HG02870 (cell line): Measurements from ENCODE around the gene AATK.
"Not testable (repeated sequence)": the region's sequence is repeated elsewhere in the genome, so short reads cannot be mapped to it uniquely, and the experiment has no call there.

Experiments used
- ATAC-seq: cut with Tn5 transposase; IDR thresholded peaks from one replicate; pipeline ENCODE4 v1.9.1; 2021; ENCODE audit warnings: mild to moderate bottlenecking, moderate library complexity; ENCODE audit not compliant: unreplicated experiment

Gene AATK

GRCh38 chr17:81094509-81095382 is 71.3 kb downstream of the AATK start:
- no peak for ATAC-seq

DNA sequence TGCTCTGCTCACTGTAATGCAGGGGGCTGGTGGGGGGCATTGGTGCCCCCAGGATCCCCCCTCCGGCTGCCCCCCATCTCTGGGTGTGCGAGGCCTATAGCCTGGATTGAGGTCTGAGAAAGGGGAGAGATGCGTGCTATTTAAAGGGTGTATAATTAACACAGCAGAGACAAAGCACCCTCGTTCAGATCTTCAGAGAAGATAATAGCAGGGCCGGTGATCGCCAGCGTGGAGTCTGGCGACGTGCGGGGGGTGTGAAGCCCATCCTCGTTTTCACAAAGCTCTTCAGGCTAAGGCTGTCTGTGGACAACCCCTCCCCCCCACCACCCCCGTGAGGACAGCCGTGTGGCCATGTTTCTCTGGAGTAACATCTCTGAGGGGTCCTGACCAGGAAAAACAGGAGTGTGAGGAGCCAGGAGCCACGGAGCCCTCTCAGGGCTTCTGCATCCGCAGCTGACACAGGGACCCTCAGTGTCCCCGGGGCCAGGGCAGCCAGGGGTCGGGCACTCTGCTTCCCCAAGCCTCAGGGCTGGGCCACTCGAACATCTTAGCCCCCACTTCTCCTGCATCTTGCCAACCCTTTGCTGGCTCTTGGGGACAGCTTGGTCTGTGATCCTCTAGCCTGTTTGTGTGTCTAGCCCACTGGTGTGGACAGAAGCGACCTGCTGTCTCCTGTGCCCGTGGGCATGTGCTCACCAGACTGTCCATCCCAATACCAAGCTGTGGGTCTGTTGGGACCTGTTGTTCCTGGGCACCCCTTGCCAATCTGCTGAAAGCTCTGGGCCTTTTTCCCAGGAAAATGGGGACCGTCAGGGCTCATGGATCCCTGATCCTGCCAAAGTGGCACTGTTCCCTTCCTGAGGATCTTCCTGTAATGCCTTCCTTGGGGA is 72.2 kb downstream of the AATK start:
- no peak for ATAC-seq

- ATAC-seq: no peak
Observed at GRCh38 chr17:81092518-81093095, 73.4 kb downstream of the AATK start.

DNA sequence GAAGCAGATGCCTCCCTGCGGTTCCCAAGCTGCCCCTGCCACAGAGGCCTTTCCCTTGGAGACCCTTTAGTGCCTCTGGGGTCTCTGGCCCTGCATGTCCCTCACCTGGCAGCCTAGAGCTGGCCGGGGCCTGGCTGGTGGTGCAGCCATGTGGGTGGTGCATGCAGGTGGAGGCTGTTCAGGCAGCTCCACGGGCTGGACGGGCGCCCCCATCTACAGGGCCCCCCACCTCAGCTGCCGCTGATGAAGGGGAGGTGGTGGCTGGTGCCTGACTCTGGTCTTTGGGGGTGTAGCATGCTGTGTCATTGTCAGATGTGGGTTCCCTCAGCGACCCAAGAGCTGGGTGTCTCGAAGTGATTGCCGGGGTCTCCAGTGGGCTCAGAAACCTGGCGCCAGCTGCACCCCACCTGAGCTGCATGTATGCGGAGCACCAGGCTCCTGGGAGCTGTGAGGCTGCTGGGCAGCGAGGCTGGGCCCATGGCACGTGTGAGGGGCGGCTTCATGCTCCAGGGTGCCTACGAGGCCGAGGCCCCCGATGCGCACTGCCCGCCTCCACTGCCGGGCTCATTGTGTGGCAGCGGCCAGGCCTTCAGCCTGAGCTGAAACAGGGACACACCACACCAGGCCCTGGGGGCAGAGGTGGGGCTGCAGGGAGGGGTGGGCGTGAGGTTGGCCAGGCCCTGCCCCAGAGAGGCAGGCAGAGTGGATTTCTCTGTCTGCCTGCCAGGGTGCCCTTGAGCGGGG is 74.1 kb downstream of the AATK start:
- no peak for ATAC-seq

GRCh38 chr17:81091154-81091553 is 74.9 kb downstream of the AATK start:
- no peak for ATAC-seq

DNA sequence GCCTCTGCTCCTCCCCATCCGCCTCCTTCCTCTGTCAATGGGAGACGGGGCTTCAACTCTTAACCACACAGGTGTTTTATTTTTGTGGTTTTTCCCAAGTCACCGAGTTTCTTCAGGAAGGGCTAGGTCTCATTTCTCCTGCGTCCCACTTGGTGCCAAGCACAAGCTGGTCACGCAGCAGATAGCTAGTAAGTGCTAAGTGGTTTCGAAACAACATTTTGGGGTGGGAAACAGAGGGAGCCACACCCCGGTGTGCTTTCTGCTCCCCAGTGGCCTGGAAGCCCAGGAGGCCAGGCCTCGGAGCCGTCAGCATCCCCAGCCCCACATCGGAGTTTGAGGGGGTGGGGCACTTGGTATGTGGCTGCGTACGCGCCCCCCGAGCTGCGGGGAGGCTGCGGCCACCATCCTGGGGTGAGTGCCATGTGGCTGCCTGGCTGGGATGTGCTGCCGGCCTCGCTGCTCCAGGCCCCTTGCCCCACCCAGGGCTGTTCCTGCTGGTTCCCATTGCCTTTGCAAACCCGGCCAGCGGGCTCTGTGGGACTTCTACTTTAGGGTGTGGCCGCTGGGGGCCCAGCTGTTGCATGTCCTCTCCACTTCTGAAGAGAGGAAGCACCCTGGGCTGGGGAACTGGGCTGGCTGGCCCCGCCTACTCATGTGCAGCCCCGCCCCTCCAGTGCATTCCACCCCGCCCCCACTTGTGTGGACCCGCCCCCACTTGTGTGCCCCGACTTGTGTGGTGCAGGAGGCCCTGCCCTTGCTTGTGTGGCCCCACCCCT is 75.5 kb downstream of the AATK start:
- ATAC-seq: no peak

DNA sequence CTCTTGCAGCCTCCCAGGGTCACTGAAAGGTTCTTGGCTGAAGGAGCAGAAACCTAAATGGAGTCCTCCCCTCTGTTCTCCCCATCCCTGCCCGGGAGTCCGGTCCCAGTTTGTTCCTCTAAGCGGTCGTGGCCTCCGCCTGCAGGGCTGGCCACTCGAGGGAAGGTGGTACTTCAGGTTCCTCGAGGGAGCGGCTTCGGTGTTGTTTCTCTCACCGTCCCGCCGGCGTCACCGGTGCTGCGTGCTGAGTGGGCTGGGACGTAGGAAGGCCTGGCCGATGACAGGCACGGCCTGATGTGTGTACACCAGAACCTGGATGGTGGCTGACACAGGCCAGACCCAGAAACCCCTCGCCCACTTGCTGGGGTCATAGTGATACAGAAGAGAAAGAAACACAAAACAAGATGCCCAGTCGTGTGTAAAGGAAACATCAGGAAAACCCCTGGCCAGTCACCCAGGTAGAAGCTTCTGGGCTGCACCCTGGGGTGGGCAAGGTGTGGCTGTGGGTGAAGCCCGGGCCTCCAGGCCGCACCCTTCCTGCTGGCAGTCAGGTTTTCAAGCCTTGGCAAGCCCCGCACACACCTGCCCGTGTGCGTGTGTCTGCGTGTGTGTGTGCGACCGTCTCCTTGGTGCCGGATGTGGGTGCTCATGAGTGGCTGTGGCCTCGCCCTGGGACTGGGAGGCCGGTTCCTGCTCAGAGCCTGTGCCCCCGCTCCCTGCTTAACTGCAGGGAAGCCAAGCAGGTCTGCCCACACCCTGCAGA is 79.1 kb downstream of the AATK start:
- ATAC-seq: no peak

DNA sequence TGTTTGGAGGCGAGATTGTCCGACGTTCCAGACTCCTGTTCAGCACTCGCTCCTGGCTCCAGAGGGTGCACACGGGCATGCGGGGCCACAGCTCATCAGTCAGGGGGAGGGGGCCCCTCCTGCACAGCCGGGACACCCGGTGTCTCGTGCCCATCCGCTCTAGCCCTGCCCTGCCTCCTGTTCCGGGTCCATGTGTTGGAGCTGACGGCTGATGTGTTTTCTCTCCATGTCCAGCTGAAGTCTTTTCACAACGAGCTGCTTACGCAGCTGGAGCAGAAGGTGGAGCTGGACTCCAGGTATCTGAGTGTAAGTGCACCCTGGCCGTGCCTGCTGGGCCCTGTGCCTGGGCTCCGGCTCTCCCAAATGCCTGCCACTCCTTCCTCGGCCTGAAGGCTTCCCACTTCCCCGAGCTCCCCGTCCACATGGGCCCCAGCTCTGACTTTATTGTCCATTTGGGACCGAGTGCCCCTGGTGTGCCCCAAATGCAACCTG is 80.6 kb downstream of the AATK start:
- no peak for ATAC-seq

GRCh38 chr17:81084680-81085419 is 81.2 kb downstream of the AATK start:
- no peak for ATAC-seq

DNA sequence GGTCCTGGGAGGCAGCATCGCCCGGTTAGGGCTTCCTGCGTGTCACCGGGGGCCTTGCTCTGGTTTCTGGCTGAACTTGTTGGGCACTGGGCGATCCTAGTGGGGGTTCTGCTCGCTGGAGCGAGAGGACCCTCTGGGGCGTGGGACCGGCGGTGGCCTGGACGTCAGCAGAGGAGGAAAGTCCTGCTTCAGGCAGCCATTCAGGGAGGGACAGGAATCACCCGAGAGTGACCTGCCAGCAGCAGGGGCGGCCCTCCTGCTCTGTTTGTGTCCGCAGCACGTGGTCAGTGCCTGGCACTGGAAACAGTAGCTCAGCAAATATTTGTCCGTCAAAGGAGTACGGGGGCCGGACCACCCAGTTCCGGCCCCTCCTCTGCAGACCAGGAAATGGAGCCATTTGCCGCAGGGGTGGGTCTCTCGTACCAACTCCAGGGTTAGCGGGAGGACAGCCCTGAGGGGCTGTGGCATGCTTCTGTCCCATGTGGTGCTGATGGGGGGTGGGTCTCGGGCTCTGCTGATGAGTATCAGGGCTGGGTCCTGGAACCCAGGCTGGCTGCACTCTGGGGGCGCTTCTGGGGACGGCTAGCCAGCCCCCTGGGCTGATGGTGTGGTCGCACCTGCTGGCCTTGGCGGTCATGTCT is 82.8 kb downstream of the AATK start:
- ATAC-seq: no peak

DNA sequence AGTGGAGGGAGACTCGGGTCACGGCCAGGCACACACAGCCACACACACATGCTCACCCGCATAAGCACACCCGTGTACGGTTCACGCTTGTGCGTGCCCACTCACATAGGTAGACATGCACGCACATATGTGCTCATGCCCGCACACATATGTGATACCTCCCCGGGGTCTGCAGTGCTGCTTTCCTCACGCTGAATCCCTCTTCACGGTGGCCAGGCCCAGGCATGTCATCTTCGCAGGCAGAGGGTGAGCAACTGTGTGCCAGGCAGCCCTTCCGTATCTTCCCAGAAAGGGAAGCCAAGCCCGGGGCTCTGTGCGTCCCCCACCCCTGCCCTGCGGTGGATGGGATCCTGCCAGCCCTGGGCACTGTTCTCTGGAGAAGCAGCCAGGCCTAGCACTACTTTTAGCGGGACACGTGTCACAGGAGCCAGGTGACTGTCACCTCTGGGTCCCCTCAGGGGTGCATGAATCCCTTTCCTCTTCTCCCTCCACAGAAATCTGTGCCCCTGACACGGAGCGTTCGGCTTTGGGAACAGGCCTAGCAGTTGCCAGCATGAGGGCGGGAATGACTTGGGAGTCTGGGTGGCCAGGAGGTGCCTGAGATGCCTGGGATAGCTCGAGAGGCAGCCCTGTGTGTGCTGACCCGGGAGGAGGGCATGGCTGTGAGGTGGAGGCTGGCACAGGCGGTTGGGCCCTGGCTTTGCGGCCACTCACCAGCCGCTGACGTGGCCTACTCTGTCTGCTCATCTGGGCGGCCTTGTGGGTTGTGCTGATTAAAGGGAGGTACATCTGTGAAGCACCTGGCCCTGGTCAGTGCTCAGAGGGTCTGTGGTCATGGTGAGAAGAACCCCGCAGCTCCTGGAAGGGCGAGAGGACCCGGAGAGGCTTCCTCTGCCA is 83.6 kb downstream of the AATK start:
- no peak for ATAC-seq

DNA sequence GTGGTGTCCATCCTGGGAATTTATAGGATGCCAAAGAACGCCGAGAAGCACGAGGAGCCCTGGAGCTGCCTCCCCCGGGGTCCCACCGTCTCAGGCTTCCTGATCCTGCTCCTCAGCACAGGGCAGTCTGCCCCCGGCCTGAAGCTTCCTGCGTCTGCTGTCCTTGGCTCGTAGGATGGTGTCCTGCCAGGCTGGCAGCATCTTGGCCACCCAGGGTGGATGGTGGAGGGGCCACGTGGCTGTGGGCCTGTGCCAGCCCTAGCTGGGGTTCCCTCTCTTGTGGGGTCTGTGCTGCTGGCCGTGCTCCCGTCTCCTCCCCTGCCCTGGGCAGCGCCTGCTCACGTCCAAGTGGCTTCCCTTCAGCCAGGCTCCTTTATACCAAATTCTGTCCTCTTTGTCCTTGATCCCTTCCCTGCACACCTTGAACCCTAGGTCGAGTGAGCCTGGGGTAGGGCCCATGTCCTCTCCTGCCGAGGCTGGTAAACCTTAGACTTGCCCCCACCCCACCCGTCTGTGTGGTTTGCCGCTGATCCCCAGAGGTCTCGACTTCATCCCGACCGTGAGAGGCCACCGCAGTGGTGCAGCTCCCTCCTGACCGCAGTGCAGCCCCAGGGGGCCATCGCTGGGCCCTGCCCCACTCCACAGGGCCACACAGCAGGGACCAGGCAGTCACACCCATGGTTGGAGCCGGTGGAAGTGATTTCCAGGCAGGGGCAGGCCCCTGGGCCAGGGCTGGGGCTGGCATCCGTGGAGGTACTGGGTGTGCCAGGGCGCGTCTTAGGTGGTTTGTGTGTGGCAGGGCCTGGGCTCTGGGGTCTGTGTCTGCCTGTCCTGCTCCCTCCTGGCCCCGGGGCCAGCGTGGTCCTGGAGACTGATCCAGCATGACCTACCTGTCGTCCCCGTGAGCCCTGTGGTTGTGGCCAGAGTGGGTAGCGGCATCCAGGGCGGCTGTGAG is 84.5 kb downstream of the AATK start:
- ATAC-seq: no peak

GRCh38 chr17:81080019-81080418 is 86.0 kb downstream of the AATK start:
- ATAC-seq: no peak

DNA sequence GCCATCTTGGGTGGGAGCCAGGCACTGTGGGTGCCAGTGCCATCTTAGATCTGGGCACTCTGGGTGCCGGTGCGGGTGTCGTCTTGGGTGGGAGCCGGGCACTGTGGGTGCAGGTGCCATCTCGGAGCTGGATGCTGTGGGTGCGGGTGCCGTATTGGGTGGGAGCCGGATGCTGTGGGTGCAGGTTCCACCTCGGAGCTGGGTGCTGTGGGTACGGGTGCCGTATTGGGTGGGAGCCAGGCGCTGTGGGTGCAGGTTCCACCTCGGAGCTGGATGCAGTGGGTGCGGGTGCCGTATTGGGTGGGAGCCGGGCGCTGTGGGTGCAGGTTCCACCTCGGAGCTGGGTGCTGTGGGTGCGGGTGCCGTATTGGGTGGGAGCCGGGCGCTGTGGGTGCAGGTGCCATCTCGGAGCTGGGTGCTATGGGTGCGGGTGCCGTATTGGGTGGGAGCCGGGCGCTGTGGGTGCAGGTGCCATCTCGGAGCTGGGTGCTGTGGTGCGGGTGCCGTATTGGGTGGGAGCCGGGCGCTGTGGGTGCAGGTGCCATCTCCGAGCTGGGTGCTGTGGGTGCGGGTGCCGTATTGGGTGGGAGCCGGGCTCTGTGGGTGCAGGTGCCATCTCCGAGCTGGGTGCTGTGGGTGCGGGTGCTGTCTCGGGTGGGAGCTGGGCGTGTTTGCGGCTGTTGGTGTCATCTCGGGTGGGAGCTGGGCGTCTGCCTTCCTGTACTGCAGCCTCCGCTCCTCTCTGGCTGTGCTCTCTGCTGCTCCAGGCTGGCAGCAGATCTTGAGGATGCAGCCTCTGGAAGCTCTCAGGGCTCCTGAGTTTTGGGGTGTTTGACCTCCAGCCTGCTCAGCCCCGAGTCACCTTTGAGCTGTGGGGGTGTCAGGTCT is 87.8 kb downstream of the AATK start:
- ATAC-seq: not testable (repeated sequence)

DNA sequence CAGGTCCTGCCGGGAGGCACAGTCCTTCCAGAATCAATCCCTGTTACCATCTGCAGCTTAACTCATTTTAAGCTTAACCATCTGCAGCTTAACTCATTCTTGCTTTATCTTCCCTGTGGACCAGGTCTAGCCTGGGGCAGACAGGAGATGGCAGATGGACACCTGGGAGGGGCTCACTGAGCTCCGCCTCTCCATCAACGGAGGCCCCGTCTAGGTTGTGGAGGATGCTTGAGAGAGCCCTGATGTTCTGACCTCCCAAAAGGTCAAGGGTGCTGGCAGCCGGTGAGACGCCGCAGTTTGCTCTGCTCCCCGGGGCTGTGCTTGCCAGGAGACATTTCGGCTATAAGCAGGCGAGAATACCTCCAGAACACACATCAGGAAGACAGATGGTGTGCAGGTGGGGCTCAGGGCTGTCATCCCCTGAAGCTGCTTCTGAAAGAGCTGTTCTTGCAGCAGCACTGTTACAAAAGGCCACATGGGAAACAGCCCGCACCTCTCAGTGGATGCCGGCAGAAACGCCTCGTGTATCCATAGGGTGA is 89.8 kb downstream of the AATK start:
- no peak for ATAC-seq
